Stimulated activated CD8-positive, alpha-beta memory T cell treated with anti-CD3 and anti-CD28 coated beads, Interleukin-12 subunit alpha, Interleukin-12 subunit beta, amount 100 ng/mL, for 24 hours (primary cell): Measurements from ENCODE around the gene ZNF860.

ENCODE experiments used
- DNase-seq: peaks from one replicate; pipeline ENCODE4 v3.0.0-alpha.2; 2020; ENCODE audit errors: extremely low read depth

Gene ZNF860

DNA sequence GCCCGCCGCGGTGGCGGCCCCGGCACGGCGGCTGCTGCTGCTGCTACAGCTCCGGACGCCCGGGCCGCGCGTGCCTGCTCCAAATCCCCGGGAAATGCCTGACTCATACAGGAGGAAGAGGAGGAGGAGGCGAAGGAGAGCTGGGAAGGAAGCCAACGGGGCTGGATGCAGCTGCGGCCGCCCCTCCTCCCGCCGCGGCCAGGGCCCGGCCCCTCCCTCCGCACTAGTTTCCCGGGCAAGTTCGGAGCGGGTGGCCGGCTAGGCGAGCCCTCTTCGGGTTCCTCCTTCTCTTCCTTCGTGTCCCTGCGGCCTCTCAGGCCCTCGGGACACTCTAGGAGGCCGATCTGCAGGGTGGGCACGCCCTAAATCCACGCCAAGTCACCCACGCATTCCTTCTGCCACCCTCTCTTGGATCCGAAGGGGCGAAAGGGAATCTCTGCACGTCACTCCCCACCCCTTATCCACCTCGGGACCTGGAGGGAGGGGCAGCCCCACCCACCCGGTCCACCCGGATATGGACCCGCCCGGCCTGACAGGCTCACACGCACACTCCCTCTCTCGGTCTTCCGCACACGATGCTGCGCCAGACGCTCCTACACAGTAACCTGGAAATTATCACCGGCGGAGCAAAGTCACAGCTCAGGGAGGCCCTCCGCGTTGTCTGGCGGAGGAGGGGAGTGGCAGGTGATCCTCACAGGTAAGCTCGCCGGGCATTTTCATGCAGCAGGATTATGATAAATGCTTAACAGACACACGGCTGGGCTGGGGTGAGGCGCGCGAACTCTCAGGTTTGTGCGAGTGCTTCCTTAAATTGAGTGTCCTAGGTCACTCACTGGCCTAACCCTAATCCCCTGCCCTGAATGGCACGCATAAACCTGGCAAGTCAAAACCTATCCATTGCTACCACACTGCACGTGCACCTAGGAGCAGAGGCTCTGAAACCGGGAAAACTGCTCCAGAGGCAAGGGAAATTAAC is at the start of gene ZNF860, which contains the start of gene OSBPL10:
Gene ZNF860 (plus strand): TSS at position 545 of the 976 bp plus-strand sequence. CDS start 7,330 bp downstream, outside the sequence.
Gene OSBPL10 (minus strand): TSS at position 57 of the 976 bp plus-strand sequence. CDS start 83 bp downstream, outside the sequence.
- DNase-seq = no peak

DNA sequence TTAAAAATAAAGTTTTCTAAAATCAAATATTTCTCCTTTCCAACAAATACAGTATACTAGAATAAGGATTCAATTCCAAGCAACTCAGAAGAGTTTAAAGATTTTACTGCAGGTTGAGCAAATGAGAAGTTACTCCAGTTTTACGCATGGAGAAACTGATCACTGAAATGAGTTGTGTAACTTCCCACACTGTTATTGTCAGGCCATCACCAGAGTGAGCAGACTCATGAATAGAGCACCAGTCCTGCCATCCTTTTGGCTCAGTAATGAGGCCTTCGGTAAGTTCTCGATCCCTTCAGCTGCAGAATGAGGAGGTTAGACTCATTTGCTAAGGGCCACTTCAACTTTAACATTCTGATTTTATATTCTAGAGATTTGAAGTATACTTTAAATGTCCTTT is 48.6 kb upstream of the ZNF860 start:
- DNase-seq = no peak

DNA sequence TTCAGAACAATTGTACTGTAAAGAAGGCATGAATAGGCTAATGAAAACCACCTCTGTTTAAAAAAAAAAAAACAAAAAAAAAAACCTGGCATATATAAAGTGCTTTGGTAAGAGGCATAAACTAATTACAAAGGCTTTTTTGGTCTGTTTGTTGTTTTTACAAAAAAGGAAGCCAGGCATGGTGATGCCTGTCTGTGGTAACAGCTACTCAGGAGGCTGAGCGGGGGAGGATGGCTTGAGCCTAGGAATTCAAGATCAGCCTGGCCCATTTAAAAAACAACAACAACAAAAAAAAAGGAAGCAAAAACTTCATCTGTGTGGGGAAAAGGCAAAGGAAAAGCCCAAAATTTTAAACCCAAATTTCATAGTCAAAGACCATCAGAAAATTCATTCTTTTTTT is 47.5 kb upstream of the ZNF860 start:
- no peak for DNase-seq

DNA sequence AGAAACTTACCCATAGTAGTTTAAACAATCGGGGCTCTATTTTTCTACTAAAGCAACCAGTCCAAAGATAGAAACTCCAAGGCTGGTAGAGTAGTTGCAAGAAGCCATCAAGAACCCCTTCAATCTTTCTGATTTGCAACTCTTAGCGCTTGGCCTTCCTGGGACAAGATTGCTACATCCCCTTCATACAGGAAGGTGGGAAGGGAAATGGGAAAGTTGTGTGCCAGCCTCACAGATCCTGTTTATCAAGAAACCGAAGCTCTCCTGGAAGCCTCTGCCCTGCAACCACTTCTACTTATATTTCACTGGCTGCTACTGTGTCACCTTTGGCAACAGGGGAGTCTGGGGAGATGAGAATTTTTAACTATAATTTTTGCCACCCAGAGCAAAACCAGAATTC is 46.7 kb upstream of the ZNF860 start:
- no peak for DNase-seq

DNA sequence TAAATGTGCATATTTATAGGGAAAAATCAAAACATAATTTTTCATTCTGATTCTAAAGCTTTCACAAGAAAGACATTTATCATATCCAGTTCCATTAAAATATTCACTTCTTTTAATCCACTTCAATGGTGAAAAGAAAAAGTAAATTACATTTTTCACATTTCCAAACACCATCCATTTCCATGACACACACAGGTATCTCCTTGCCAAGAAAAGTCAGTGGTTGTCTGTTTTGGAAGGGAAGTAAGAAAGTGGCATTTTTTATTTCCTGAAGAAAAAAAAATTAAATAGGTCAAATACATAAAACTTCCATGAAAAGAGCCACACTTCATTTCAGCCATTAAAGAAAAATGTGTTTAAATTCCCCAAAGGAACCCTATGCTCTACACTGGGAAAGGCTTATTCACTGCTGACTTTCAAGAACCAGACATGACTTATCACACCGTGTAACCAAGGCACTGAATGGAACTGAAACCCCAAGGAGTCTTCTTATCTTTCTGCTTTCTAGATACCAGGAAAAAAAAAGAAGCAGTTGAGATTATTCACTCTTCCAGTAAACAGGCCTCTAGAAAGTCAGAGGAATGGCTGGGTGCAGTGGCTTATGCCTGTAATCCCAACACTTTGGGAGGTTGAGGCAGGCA is 45.0 kb upstream of the ZNF860 start:
- DNase-seq = no peak

DNA sequence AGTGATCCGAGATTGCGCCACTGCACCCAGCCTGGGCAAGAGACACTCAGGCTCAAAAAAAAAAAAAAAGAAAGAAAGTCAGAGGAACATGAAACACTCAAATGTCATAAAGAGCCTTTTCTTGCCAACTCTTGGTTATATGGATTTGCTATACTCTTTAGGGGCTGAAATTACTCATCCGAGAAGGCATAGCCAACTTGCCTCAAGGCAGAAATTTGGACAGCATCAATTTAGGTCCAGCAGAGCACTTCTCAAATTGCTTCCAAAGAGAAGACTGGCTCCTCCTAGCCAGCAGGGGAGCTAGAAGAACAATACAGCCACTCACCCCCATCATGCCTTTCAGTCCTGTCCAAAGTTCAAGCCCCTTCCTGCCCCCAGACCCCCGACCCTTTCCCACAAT is 44.3 kb upstream of the ZNF860 start:
- no peak for DNase-seq

DNA sequence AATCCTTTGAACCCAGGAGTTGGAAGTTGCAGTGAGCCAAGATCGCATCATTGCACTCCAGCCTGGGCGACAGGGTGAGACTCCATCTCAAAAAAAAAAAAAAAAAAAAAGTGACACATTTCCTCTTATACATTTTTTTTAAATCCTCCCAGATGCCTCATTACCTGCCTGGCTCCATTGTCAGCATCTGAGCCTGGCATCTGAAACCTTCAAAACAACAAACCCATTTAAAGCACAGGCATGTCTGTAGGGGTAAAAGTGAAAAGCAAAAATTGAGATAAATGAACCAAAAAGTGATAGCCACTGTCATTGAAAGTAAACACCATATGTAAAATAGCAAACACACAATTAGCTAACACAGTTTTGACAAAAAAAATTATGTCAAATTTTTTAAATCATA is 39.1 kb upstream of the ZNF860 start:
- no peak for DNase-seq

DNA sequence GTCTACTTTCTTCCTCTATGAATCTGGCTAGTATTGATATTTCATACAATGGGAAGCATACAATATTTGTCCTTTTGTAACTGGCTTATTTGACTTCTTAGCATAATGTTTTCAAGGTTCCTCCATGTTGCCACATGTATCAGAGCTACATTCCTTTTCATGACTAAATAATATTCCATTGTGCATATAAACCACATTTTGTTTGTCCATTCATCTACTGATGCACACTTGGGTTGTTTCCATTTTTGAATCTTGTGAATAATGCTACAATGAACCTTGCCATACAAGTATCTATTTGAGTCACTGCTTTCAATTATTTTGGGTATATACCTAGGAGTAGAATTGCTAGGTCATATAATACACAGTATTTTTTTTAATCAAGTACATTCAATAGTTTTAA is 38.5 kb upstream of the ZNF860 start:
- no peak for DNase-seq

DNA sequence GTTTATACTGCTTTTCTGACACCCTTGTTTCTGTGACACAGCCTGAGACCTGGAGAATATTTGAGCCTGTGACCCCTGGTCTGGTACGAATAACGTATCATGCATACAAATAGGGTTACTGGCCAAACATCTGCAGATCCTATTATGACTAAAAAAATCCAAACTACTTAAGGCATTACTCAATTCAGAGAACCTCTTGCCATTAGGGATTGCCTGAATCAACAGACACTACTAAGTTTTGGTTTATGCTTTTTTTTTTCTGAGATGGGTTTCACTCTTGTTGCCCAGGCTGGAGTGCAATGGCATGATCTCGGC is 35.9 kb upstream of the ZNF860 start:
- no peak for DNase-seq

DNA sequence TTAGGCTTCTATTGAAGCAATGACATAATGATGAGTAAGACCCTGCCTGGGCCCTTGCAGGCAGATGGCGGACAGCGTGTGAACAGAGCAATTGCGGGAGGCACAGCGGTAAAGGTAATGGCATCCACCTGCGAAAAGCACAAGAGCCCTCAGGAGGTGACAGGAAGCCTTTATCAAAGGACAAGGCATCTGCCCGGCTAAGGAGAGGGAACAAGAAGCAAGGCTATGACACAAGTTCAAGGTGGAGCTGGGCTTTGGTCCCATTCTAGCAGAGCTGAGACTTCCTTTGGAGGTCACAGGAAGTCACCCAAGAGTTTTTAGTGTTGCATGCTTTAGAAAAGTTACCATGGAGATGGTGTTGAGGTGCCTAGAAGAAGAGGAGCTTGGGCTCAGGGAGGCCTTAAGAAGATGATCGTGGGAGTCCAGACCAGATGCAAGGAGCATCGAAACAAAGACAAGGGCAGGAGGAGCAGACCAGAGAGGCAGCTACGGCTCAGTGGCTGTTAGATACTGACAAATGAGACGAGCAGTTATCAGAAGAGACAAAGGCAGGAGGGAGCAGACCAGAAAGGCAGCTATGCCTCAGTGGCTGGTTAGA is 35.0 kb upstream of the ZNF860 start:
- no peak for DNase-seq

DNA sequence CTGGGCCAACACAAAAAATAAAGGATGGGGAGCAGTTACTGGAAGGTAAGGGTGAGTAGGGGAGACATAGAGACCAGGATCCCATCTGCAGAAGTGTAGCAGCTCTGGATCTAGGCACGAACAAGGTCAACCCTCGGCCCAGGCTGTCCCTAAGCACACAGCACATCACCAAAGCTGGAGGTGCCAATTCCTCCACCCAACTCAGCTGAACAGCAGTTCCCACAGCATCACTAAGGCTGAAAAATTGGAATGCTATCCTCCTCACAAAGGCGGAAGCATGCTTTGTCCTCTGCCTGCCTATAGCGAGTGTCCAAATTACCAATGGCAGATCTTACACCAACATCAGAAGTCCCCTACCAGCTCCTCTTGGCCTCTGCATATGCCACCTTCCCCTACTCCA is 34.4 kb upstream of the ZNF860 start:
- no peak for DNase-seq

DNA sequence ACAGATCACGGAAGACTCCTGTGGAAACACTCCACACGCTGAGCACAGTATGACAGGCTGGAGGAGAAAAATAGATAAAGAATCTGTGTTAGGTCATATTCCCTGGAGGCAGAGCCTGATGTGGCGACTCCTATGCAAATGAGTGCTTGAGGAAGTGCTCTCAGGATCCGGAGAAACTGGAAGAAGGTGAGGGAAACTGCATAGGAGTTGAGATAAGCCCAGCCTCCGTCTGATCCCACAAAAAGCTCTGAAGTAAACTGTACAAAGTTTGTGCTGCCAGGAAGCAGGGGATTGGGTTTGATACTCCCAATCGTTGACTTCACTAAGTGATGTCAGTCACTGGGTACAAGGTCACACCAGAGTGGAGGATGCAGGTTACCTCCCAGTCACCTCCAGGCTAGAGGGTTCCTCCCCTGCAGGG is 33.9 kb upstream of the ZNF860 start:
- DNase-seq = no peak

DNA sequence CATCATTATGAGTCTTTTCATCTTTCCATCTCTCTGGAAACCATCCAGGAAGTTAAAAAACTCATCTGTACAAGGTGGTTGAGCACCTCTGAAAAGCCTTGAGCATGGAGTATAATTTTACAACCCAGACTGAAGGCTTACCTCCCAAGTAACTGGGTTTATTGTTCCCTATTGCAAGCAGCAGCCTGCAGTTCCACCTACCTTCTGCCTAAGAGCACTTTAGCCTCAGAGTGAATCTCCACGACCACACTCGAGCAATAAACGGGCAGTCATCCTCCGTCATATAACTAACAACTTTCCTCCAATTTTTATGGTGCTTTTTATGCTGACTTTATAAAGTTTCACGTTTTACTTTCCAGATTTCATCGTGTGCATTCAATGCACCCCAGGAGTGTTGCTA is 33.3 kb upstream of the ZNF860 start:
- DNase-seq = no peak

DNA sequence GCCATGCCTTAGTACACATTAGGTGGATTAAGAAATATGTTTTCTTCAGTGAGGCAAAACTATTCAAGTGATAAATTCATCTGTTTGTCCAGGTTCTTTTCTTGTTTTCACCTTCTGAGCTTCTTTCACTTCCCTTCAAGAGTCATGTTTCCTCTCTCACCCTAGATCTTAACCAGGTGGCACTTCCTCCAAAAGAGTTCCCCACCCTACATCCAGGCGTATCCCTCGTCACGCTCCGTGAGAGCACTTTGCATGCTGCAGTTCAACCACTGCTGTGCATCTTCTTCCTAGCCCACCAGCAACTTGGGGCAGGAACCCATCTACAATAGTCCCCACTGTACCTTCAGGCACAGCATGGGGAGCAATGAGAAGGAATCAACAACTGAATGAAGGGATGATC is 29.3 kb upstream of the ZNF860 start:
- DNase-seq = no peak

DNA sequence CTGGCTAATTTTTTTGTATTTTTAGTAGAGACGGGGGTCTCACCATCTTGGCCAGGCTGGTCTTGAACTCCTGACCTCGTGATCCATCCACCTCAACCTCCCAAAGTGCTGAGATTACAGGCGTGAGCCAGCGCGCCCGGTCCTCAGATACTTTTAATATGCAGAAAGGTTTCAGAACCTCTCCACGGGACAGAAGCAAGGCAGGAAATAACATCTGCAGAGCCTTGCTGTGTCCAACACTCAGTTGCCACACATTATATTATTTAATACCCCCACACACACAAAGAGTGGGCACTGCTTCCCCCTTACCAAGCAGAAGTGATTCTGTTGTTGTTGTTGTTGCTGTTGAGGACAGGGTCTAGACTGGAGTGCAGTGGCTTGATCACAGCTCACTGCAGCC is 28.5 kb upstream of the ZNF860 start:
- no peak for DNase-seq

DNA sequence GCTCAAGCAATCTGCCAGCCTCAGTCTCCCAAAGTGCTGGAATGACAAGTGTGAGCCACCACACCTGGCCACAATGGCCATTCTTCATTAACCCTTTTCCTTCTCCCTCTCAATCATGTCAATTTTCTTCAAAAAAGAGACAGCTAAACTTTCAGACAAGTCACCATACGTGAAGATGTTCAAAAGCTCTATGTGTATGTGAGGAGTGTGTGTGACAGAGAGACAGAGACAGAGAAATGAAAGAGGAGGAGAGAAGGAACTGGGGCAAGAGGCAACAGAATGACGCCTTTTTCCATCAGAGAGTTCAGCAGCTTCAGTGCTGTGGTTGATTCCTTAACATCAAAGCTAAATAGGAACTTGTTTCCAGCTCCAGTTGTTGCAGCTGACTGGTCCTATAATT is 27.9 kb upstream of the ZNF860 start:
- no peak for DNase-seq

DNA sequence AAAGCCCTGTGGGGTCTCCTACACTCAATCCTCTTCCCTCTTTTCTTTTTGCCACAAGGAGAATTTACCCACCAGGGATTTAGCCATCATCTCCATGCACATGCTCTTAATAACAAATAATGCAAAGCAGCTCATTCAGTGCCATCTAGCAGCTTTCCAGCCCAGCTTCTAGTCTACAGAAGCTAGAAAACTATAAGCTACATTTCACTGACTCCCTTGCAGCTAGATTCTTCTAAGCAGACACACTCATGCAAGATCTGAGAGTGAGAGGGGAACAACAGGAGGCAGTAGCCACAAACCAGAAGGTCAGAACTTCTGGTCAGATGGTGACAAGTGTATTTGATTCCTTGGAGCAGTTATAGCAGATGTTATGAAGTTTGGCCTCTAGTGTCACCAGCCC is 26.0 kb upstream of the ZNF860 start:
- DNase-seq = no peak

DNA sequence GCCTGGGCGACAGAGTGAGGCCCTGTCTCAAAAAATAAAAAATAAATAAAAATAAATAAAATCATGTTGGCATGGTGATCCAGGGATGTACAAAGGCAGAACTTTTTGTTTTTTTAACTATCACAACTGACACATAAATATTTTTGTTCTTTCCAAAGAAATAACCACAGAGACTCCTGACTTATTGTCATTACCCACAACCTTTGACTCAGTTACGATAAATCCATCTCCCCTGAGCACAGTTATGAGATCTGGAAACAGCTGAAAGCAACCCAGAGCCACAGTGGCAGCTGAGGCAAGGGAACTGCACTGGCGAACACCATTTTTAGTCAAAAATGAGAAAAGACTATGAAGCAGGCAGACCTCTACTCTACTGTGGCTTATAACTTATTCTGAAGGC is 24.4 kb upstream of the ZNF860 start:
- no peak for DNase-seq

DNA sequence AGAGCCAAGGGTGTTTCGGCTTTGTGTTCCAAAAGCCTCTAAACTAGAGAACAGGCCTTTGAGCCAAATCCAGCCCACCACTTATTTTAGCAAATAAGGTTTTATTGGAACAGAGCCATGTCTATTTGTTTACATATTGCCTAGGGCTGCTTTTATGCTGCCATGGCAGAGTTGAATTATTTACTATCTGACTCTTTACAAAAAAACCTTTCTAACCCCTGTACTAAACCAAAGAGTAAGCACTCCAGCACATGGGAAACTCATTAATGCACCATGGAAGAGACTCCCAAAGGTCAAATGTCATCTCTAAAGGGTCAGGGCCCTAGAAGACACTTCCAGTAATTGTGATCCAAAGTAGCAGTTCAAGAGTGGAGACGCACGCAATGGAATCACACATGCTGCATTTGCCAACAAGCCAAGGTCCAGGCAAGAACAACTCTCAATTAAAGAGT is 22.8 kb upstream of the ZNF860 start:
- no peak for DNase-seq

DNA sequence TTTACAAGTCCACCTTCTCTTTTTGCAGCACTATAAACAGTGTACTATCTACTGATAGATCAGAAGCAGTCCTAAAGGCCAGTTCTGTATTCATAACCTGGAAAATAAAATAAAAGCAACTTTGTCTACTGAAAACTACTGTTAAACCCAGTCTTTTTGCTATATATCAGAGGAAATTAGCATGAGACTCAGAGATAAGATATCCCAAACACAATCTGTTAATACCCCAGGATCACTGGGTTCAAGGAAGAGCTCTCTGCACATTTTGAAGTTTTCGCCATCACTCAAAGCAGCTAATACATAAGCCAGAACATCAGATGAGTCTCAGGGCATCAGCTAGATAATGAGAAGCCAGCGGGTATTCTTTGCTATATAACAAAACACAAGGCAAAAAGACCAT is 22.3 kb upstream of the ZNF860 start:
- no peak for DNase-seq

DNA sequence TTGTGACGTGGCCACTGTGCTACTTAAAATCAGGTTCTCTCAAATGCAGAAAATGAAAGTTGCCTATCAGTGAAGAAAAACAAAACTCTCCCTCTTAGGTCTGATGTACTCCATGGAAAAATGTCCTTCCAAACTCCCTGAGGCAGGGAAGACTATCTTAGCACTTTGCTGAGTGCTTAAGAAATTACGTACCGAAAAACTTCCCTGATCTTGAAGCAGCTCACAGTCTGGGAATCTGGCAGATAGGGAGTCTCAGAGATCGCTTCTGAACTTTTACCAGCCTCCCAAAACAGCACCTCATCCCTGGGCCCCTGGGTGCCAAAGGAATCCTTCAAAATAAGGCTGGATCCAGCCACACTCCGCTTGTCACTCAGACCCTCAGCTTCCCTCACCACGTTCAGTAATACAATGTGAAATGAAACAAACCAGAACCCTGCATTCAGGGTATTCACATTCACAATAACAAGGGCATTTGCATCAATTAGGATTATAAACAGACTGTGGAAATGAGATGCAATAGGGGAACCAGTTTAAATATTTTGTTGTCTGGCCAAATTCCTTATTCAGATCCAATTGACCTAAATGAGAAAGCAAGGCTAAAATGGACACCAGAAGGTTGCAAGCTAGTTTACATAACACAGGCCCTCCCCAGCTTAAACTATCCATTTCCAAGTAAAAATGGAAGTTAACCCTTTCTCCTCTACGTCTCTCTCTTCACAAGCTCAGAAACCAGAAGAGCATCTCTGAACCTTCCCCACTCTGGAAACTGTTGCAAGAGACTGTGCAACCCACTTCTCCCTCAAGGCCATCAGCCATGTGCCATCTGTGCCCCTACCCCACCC is 21.4 kb upstream of the ZNF860 start:
- no peak for DNase-seq
